ENCODE results near the gene CSNK1E.

DNA sequence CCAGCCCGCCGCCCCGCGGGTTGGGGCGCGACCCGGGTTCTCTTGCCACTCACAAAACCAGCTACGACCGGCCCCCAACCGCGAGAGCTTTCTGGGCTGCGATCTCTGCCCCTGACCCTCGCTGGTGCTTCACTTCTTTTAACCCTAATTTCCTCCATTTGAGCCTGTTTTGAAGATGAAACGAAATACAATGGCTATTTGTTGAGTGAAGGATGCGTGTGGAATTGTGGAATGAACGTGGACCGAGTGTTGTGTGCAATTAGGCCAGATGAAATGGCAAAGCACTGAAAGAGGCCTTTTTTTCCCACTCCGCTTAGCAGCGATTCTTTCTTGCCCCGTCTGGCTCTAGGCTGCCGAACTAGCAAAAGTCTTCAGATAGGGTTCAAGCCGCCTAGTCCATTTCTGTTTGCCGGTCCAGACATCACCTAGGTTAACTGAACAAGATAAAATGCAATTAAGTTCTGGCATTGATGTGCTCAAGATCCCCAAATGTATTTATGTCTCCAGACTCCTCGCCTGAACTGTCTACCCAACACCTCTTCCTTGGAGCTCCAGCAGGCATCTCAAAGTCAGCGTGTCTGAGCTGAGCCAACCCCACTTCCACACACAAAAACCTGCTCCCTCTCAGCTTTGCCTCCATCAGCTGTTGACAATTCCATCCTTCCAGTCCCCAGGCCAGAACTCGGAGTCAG is 44.0 kb downstream of the CSNK1E start:
- TF ChIP-seq CTCF (IDR thresholded peaks at IDR 0.05; ENCODE audit: low read depth, low read length, poor library complexity, severe bottlenecking) (no peak), EZH2phosphoT487 (IDR thresholded peaks at IDR 0.05; ENCODE audit: borderline replicate concordance, low read length) (no peak)
